Vagina (tissue), 2 donors: ENCODE results near the gene NUDT16.

Source experiments
- CTCF ChIP-seq, 3 experiments: fragments of 450-650 bp in 2 of 3; fragments of 200-600 bp in 1 of 3; sonication (generic) in 1 of 3; IDR thresholded peaks; one replicate each; pipeline ENCODE4 v1.5.1; 2017 to 2019; ENCODE audit warnings: antibody characterized with exemption in 3 of 3, mild to moderate bottlenecking in 2 of 3, moderate library complexity in 2 of 3
- POLR2A ChIP-seq, 2 donors: fragments of 450-650 bp; IDR thresholded peaks; one replicate each; pipeline ENCODE4 v1.6.1; 2017; ENCODE audit warnings: antibody characterized with exemption in 2 of 2, mild to moderate bottlenecking in 2 of 2, moderate library complexity in 2 of 2

GRCh38 chr3:131394400-131394799 lies 12.8 kb downstream of the NUDT16 start:
- TF ChIP-seq CTCF (IDR thresholded peaks at IDR 0.05) (no peak), POLR2A (IDR thresholded peaks at IDR 0.05) (no peak)
